SK-N-MC (cell line): Measurements from ENCODE around the gene ITGA2B.

Experiments
- DNase-seq: peaks from one replicate; pipeline ENCODE4 v3.0.0-alpha.2; 2011; ENCODE audit warnings: low read depth, low spot score
- H3K27ac ChIP-seq: fragments of 200-600 bp; sonication (generic); 2 replicates; pipeline ENCODE4 v1.5.1; 2016; ENCODE audit warnings: mixed run types
- H3K36me3 ChIP-seq: fragments of 200-600 bp; sonication (generic); 2 replicates; pipeline ENCODE4 v1.6.1; 2017; ENCODE audit warnings: antibody characterized with exemption, low read length, mixed read lengths; ENCODE audit not compliant: insufficient read depth
- H3K4me3 ChIP-seq: fragments of 200-600 bp; sonication (generic); 2 replicates; pipeline ENCODE4 v1.5.1; 2016
- H3K9ac ChIP-seq: fragments of 200-600 bp; sonication (generic); 2 replicates; pipeline ENCODE4 v1.8.0; 2017; ENCODE audit warnings: mixed run types, mixed read lengths; ENCODE audit not compliant: insufficient read length
- H3K9me3 ChIP-seq: fragments of 200-600 bp; sonication (generic); 2 replicates; pipeline ENCODE4 v1.6.1; 2017; ENCODE audit warnings: low read depth, mild to moderate bottlenecking, antibody characterized with exemption, low read length, moderate library complexity, mixed read lengths
- EZH2 ChIP-seq: fragments of 200-600 bp; sonication (generic); IDR thresholded peaks from one replicate; pipeline ENCODE4 v1.6.1; 2017; ENCODE audit warnings: antibody characterized with exemption
- FOXP2 ChIP-seq: optimal IDR thresholded peaks from 2 replicates; pipeline ENCODE3; 2011; ENCODE audit warnings: mild to moderate bottlenecking, moderate library complexity; ENCODE audit not compliant: insufficient read depth; ENCODE audit errors: extremely low read length, control extremely low read depth
- POLR2AphosphoS5 ChIP-seq: IDR thresholded peaks from 2 replicates; pipeline ENCODE4 v1.6.1; 2012; ENCODE audit warnings: mild to moderate bottlenecking, low read depth, low read length, borderline replicate concordance

ITGA2B gene

DNA sequence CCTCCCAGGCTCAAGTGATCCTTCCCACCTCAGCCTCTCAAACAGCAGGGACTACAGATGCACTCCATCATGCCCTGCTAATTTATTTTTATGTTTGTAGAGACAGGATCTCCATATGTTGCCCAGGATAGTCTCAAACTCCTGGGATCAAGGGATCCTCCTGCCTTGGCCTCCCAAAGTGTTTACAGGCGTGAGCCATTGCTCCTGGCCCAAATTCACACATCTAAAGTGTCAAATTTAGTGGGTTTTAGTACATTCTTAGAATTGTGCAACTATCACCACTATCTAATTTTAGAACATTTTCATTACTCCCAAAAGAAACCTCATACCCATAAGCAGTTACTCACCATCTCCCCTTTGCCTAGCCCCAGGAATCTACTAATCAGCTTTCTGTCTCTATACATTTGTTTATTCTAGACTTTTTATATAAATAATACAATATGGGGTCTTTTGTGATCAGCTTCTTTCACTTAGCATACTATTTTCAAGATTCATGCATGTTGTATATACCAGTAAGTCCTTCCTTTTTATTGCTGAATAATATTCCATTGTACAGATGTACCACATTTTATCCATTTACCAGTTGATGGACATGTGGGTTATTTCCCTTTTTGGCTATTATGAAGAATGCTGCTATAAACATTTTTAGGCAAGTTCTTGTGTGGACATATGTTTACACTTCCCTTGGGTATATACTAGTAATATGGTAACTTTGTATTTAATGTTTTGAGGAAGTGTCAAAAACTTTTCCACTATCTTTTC, 25.1 kb upstream of the ITGA2B start:
- DNase-seq: no peak

DNA sequence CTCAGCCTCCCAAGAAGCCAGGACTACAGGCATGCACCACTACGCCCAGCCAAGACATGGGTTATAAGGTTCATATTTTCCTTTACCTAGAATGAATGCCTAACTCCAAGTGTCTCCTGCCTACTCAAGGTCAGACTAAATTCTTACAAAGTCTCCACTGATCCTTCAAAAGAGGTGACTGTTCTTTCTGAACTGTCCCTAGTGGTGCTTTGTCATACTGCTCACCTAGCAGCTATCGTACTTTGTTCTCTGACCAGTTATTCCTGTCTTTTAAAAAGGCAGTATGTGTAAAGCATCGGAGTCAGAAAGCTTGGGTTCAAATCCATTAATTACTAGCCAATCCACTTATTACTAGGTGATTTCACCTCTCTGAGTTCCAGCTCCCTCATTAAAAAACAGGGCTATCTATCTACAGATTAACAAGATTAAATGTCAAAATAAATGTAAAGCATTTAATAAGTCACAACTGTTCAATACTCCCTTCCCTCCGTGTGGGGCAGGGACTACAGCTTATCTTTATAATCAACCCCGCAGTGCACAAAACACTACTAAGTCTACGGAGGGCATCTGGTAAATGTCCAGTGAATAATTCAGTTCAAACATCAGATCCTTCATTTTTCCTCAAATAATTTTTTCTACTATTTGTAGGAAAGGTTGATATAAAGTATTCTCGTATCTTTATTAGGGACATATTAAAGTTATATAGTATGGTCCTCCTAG, 20.0 kb upstream of the ITGA2B start:
- TF ChIP-seq POLR2AphosphoS5: no peak
- TF ChIP-seq FOXP2: no peak
- no peak for TF ChIP-seq EZH2
- H3K36me3 ChIP-seq: peaks cover 29% of the 10 kb centered on the region
- no peak overlapping the region for H3K4me3 ChIP-seq
- no peaks in the 10 kb centered on the region for H3K9me3 ChIP-seq
- no peak overlapping the region for H3K27ac ChIP-seq
- DNase-seq: no peak
- no peak overlapping the region for H3K9ac ChIP-seq

More for the DNA sequence above, 25.1 kb upstream of the ITGA2B start:
- no peak overlapping the region for H3K4me3 ChIP-seq
- TF ChIP-seq POLR2AphosphoS5: no peak
- no peak for TF ChIP-seq EZH2
- TF ChIP-seq FOXP2: no peak
- H3K9ac ChIP-seq: no peak overlapping the region
- H3K27ac ChIP-seq: no peak overlapping the region
- no peaks in the 10 kb centered on the region for H3K9me3 ChIP-seq
- H3K36me3 ChIP-seq: peaks cover 53% of the 10 kb centered on the region

DNA sequence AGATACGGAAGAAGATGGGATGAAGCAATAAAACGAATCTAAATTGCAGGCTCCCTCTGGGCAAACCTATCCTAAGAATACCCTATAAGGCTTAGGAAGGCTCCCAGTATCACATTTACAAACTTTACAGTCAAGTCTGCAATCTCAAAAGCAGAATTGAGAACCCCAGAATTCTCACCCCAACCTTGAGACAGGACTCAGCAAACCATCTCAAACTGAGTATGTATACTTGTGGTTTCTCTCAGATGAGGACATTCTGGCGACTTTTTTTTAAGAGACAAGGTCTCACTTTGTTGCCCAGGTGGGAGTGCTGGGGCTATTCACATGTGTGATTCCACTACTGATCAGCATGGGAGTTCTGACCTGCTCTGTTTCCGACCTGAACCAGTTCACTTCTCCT, 19.3 kb upstream of the ITGA2B start:
- H3K4me3 ChIP-seq: no peak overlapping the region
- peaks cover 32% of the 10 kb centered on the region for H3K36me3 ChIP-seq
- TF ChIP-seq POLR2AphosphoS5: no peak
- no peak for TF ChIP-seq EZH2
- no peak for TF ChIP-seq FOXP2

GRCh38 chr17:44402564-44403172, 13.2 kb upstream of the ITGA2B start:
- DNase-seq: no peak
- H3K4me3 ChIP-seq: no peak overlapping the region
- no peak overlapping the region for H3K27ac ChIP-seq
- H3K36me3 ChIP-seq: peaks cover 56% of the 10 kb centered on the region
- no peak overlapping the region for H3K9ac ChIP-seq
- no peaks in the 10 kb centered on the region for H3K9me3 ChIP-seq
- TF ChIP-seq POLR2AphosphoS5 (no peak), FOXP2 (no peak), EZH2 (no peak)

More for the DNA sequence above, 19.3 kb upstream of the ITGA2B start:
- H3K9me3 ChIP-seq: no peaks in the 10 kb centered on the region
- no peak for DNase-seq
- H3K27ac ChIP-seq: no peak overlapping the region
- no peak overlapping the region for H3K9ac ChIP-seq

GRCh38 chr17:44400226-44400847, 10.9 kb upstream of the ITGA2B start:
- Histone ChIP-seq H3K9ac (no peak overlapping the region), H3K36me3 (peaks cover 45% of the 10 kb centered on the region), H3K9me3 (no peaks in the 10 kb centered on the region), H3K27ac (no peak overlapping the region), H3K4me3 (no peak overlapping the region)
- no peak for DNase-seq
- no peak for TF ChIP-seq POLR2AphosphoS5
- no peak for TF ChIP-seq FOXP2
- TF ChIP-seq EZH2: no peak

- H3K4me3 ChIP-seq: no peak overlapping the region
- H3K36me3 ChIP-seq: peaks cover 40% of the 10 kb centered on the region
- no peaks in the 10 kb centered on the region for H3K9me3 ChIP-seq
- H3K9ac ChIP-seq: no peak overlapping the region
- DNase-seq: no peak
- no peak for TF ChIP-seq EZH2
- TF ChIP-seq FOXP2: no peak
- no peak for TF ChIP-seq POLR2AphosphoS5
- no peak overlapping the region for H3K27ac ChIP-seq
These were observed 9.5 kb upstream of the ITGA2B start for GRCh38 chr17:44398692-44399691.
